Brain pericyte (primary cell): ENCODE data around the gene ITPRIPL2.
A peak's percentile ranks its signal among the peaks of the same experiment; 100 is the strongest.

ENCODE experiments used
- DNase-seq: peaks from one replicate; pipeline ENCODE4 v3.0.0-alpha.2; 2012; ENCODE audit warnings: low read depth, low spot score

Gene ITPRIPL2

GRCh38 chr16:19113577-19114358, at the start of gene ITPRIPL2:
Gene ITPRIPL2 (plus strand): TSS chr16:19113964. CDS start chr16:19114462, 498 bp downstream.
- no peak for DNase-seq

GRCh38 chr16:19066988-19067348, 46.8 kb upstream of the ITPRIPL2 start:
- DNase-seq, result no peak

- DNase-seq, result peak; percentile 99
These were observed 46.2 kb upstream of the ITPRIPL2 start, which contains the start of gene COQ7 for GRCh38 chr16:19067349-19068236. Gene COQ7 (plus strand): TSS chr16:19067614. CDS start chr16:19067665, 51 bp downstream.

GRCh38 chr16:19068237-19068815, 45.4 kb upstream of the ITPRIPL2 start:
- DNase-seq, result no peak

GRCh38 chr16:19071811-19072777, 41.7 kb upstream of the ITPRIPL2 start:
- no peak for DNase-seq

GRCh38 chr16:19073344-19073743, 40.4 kb upstream of the ITPRIPL2 start:
- no peak for DNase-seq

GRCh38 chr16:19073863-19074262, 39.9 kb upstream of the ITPRIPL2 start:
- DNase-seq, result no peak

- no peak for DNase-seq
These were observed 38.3 kb upstream of the ITPRIPL2 start for GRCh38 chr16:19075511-19075910.

- DNase-seq, result no peak
These were observed 35.9 kb upstream of the ITPRIPL2 start for GRCh38 chr16:19077879-19078278.

GRCh38 chr16:19083670-19084069, 30.1 kb upstream of the ITPRIPL2 start:
- DNase-seq, result no peak

- no peak for DNase-seq
These were observed 29.6 kb upstream of the ITPRIPL2 start for GRCh38 chr16:19084139-19084538.

GRCh38 chr16:19084879-19085278, 28.9 kb upstream of the ITPRIPL2 start:
- DNase-seq, result no peak

- DNase-seq, result no peak
These were observed 28.0 kb upstream of the ITPRIPL2 start for GRCh38 chr16:19085679-19086200.

GRCh38 chr16:19086322-19087199, 27.2 kb upstream of the ITPRIPL2 start:
- peak; percentile 82 for DNase-seq

- no peak for DNase-seq
These were observed 25.3 kb upstream of the ITPRIPL2 start for GRCh38 chr16:19088341-19088916.

GRCh38 chr16:19089410-19089955, 24.3 kb upstream of the ITPRIPL2 start:
- DNase-seq, result no peak

- DNase-seq, result no peak
These were observed 22.8 kb upstream of the ITPRIPL2 start for GRCh38 chr16:19090916-19091315.

- no peak for DNase-seq
These were observed 20.9 kb upstream of the ITPRIPL2 start for GRCh38 chr16:19092653-19093410.
